Measurements from ENCODE around the gene GAK. TPM values are rescaled to one million over a fixed set of nuclear protein-coding genes. Genes with fewer than 3 reads are reported as not detected.

Gene GAK
- total RNA-seq, 3 donors from 2014 or later (not counting 1 experiment from before 2014, with no cell fraction given), result 349 to 358 (median 349) TPM

GRCh38 chr4:948101-948935 is 16.2 kb upstream of the GAK start:
- Histone ChIP-seq H3K9me3 (ENCODE audit: control insufficient read depth, insufficient read depth, low read length) (no peaks in the 10 kb centered on the region), H3K36me3 (ENCODE audit: control insufficient read depth, insufficient read depth, low read length) (peaks cover 10% of the 10 kb centered on the region), H3K27ac (ENCODE audit: low read length) (no peak overlapping the region), H3K27me3 (ENCODE audit: control insufficient read depth, insufficient read depth, low read length) (no peaks in the 10 kb centered on the region), H3K4me1 (ENCODE audit: control insufficient read depth, insufficient read depth, low read length) (peaks cover 11% of the 10 kb centered on the region), H3K4me3 (ENCODE audit: low read length) (no peak overlapping the region)
- no peak overlapping the region for H3K4me3 Mint-ChIP-seq
- ATAC-seq (no peak), DNase-seq (no peak)
- peaks cover 19 to 34% of the 10 kb centered on the region in 2 donors for H3K4me1 Mint-ChIP-seq
- TF ChIP-seq CTCF (IDR thresholded peaks at IDR 0.05), result no peak
- H3K36me3 Mint-ChIP-seq, result no peaks in the 10 kb centered on the region
- H3K27ac Mint-ChIP-seq, result no peak overlapping the region
- no peaks in the 10 kb centered on the region for H3K27me3 Mint-ChIP-seq (ENCODE audit: low read depth in 2 of 2)
- WGBS (ENCODE audit: insufficient coverage), result 95% methylated on average over 33 of the region's 33 CpGs
- no peaks in the 10 kb centered on the region for H3K9me3 Mint-ChIP-seq
- intact Hi-C loops (cut with micrococcal nuclease), result no loop called here

- no peak for DNase-seq
- ATAC-seq, result no peak
Observed at GRCh38 chr4:947491-947971, 15.4 kb upstream of the GAK start.

GRCh38 chr4:946517-947471 is 14.7 kb upstream of the GAK start:
- H3K27ac ChIP-seq (ENCODE audit: low read length), result no peak overlapping the region
- H3K4me3 Mint-ChIP-seq, result no peak overlapping the region
- ATAC-seq, result no peak
- H3K36me3 ChIP-seq (ENCODE audit: control insufficient read depth, insufficient read depth, low read length), result peaks cover 6% of the 10 kb centered on the region
- DNase-seq, result no peak
- H3K36me3 Mint-ChIP-seq, result no peaks in the 10 kb centered on the region
- no peaks in the 10 kb centered on the region for H3K9me3 ChIP-seq (ENCODE audit: control insufficient read depth, insufficient read depth, low read length)
- peaks cover 19 to 34% of the 10 kb centered on the region in 2 donors for H3K4me1 Mint-ChIP-seq
- WGBS (ENCODE audit: insufficient coverage), result 58% methylated on average over 62 of the region's 62 CpGs
- H3K4me3 ChIP-seq (ENCODE audit: low read length), result no peak overlapping the region
- intact Hi-C loops (cut with micrococcal nuclease), result no loop called here
- no peaks in the 10 kb centered on the region for H3K27me3 ChIP-seq (ENCODE audit: control insufficient read depth, insufficient read depth, low read length)
- H3K27me3 Mint-ChIP-seq (ENCODE audit: low read depth in 2 of 2), result no peaks in the 10 kb centered on the region
- TF ChIP-seq CTCF (IDR thresholded peaks at IDR 0.05), result no peak
- no peaks in the 10 kb centered on the region for H3K9me3 Mint-ChIP-seq
- peaks cover 11% of the 10 kb centered on the region for H3K4me1 ChIP-seq (ENCODE audit: control insufficient read depth, insufficient read depth, low read length)
- no peak overlapping the region for H3K27ac Mint-ChIP-seq

More at GRCh38 chr4:947491-947971, 15.4 kb upstream of the GAK start:
- intact Hi-C loops (cut with micrococcal nuclease), result no loop called here
- Histone ChIP-seq H3K36me3 (ENCODE audit: control insufficient read depth, insufficient read depth, low read length) (peaks cover 8% of the 10 kb centered on the region), H3K27ac (ENCODE audit: low read length) (no peak overlapping the region), H3K9me3 (ENCODE audit: control insufficient read depth, insufficient read depth, low read length) (no peaks in the 10 kb centered on the region), H3K4me3 (ENCODE audit: low read length) (no peak overlapping the region), H3K27me3 (ENCODE audit: control insufficient read depth, insufficient read depth, low read length) (no peaks in the 10 kb centered on the region), H3K4me1 (ENCODE audit: control insufficient read depth, insufficient read depth, low read length) (peaks cover 11% of the 10 kb centered on the region)
- Mint-ChIP-seq H3K27ac (no peak overlapping the region), H3K4me1 (peaks cover 19 to 34% of the 10 kb centered on the region in 2 donors), H3K4me3 (no peak overlapping the region), H3K27me3 (ENCODE audit: low read depth in 2 of 2) (no peaks in the 10 kb centered on the region), H3K9me3 (no peaks in the 10 kb centered on the region), H3K36me3 (no peaks in the 10 kb centered on the region)
- WGBS (ENCODE audit: insufficient coverage), result 93% methylated on average over 19 of the region's 19 CpGs
- no peak for TF ChIP-seq CTCF (IDR thresholded peaks at IDR 0.05)

Measured in natural killer cell (primary cell).